Measurements from ENCODE around the gene ZNF446.

Gene ZNF446

GRCh38 chr19:58518256-58519086 is 42.3 kb downstream of the ZNF446 start:
- peak overlapping the region; percentile 3 for H3K9ac ChIP-seq
- H2AFZ ChIP-seq, result peak overlapping the region; percentile 83
- H3K4me2 ChIP-seq (ENCODE audit: low read length), result peak overlapping the region; percentile 75
- H3K27me3 ChIP-seq (ENCODE audit: control insufficient read depth, insufficient read depth, low read length), result no peaks in the 10 kb centered on the region
- H3K79me2 ChIP-seq, result peaks cover 36% of the 10 kb centered on the region
- peak overlapping the region; percentile 92 for H3K27ac ChIP-seq
- TF ChIP-seq, protein P1, sequence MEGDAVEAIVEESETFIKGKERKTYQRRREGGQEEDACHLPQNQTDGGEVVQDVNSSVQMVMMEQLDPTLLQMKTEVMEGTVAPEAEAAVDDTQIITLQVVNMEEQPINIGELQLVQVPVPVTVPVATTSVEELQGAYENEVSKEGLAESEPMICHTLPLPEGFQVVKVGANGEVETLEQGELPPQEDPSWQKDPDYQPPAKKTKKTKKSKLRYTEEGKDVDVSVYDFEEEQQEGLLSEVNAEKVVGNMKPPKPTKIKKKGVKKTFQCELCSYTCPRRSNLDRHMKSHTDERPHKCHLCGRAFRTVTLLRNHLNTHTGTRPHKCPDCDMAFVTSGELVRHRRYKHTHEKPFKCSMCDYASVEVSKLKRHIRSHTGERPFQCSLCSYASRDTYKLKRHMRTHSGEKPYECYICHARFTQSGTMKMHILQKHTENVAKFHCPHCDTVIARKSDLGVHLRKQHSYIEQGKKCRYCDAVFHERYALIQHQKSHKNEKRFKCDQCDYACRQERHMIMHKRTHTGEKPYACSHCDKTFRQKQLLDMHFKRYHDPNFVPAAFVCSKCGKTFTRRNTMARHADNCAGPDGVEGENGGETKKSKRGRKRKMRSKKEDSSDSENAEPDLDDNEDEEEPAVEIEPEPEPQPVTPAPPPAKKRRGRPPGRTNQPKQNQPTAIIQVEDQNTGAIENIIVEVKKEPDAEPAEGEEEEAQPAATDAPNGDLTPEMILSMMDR (IDR thresholded peaks at IDR 0.05), result peak; percentile 59
- H3K4me1 ChIP-seq, result peaks cover 13% of the 10 kb centered on the region
- H3K9me3 ChIP-seq (ENCODE audit: control insufficient read depth, low read length), result no peaks in the 10 kb centered on the region
- no peaks in the 10 kb centered on the region for H3K36me3 ChIP-seq (ENCODE audit: control insufficient read depth, insufficient read depth, low read length)
- H3K4me3 ChIP-seq (ENCODE audit: low read depth, low read length), result peak overlapping the region; percentile 91

DNA sequence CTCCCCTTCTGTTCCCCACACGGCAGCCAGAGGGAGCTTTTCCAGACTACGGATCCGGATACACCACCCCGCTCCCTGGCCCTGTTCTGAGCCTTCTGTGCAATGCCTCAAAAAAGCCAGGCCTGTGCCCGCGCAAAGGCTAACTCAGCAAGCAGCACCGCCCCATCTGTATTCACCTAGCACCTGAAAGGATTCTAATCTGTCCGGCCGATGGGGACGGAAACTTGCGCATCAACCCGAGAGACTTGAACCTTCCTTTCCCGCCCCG is 42.9 kb downstream of the ZNF446 start:
- H3K4me2 ChIP-seq (ENCODE audit: low read length), result peak overlapping the region; percentile 75
- H3K27ac ChIP-seq, result peak overlapping the region; percentile 92

GRCh38 chr19:58519355-58520256 is 43.5 kb downstream of the ZNF446 start, which contains the start of gene ZBTB45:
ZBTB45 (minus strand) TSS chr19:58519810; CDS start chr19:58517673, 2,137 bp downstream.
- TF ChIP-seq, protein P1 (IDR thresholded peaks at IDR 0.05), result peak; percentile 78
- H3K9me3 ChIP-seq (ENCODE audit: control insufficient read depth, low read length), result no peaks in the 10 kb centered on the region
- H3K4me2 ChIP-seq (ENCODE audit: low read length), result peak within 1 kb of the TSS; percentile 75
- H3K27me3 ChIP-seq (ENCODE audit: control insufficient read depth, insufficient read depth, low read length), result no peaks in the 10 kb centered on the region
- H3K27ac ChIP-seq, result peak within 1 kb of the TSS; percentile 92
- H3K4me3 ChIP-seq (ENCODE audit: low read depth, low read length), result peak within 1 kb of the TSS; percentile 91
- peak within 1 kb of the TSS; percentile 83 for H2AFZ ChIP-seq
- peak within 1 kb of the TSS; percentile 95 for H3K9ac ChIP-seq
- no peaks in the 10 kb centered on the region for H3K36me3 ChIP-seq (ENCODE audit: control insufficient read depth, insufficient read depth, low read length)
- H3K4me1 ChIP-seq, result peaks cover 9% of the 10 kb centered on the region
- H3K79me2 ChIP-seq, result peaks cover 32% of the 10 kb centered on the region

More for the DNA sequence above, 42.9 kb downstream of the ZNF446 start:
- Histone ChIP-seq H3K4me1 (peaks cover 13% of the 10 kb centered on the region), H3K9ac (peak overlapping the region; percentile 95), H3K4me3 (ENCODE audit: low read depth, low read length) (peak overlapping the region; percentile 91), H3K27me3 (ENCODE audit: control insufficient read depth, insufficient read depth, low read length) (no peaks in the 10 kb centered on the region), H2AFZ (peak overlapping the region; percentile 83), H3K79me2 (peaks cover 36% of the 10 kb centered on the region), H3K9me3 (ENCODE audit: control insufficient read depth, low read length) (no peaks in the 10 kb centered on the region), H3K36me3 (ENCODE audit: control insufficient read depth, insufficient read depth, low read length) (no peaks in the 10 kb centered on the region)
- TF ChIP-seq, protein P1 (IDR thresholded peaks at IDR 0.05), result no peak

GRCh38 chr19:58520257-58520599 is 44.1 kb downstream of the ZNF446 start:
- Histone ChIP-seq H3K4me2 (ENCODE audit: low read length) (peak overlapping the region; percentile 75), H3K9ac (no peak overlapping the region), H3K27me3 (ENCODE audit: control insufficient read depth, insufficient read depth, low read length) (no peaks in the 10 kb centered on the region), H3K4me3 (ENCODE audit: low read depth, low read length) (peak overlapping the region; percentile 91), H3K36me3 (ENCODE audit: control insufficient read depth, insufficient read depth, low read length) (no peaks in the 10 kb centered on the region), H3K4me1 (peaks cover 8% of the 10 kb centered on the region), H3K79me2 (peaks cover 28% of the 10 kb centered on the region), H3K9me3 (ENCODE audit: control insufficient read depth, low read length) (no peaks in the 10 kb centered on the region), H3K27ac (peak overlapping the region; percentile 92), H2AFZ (peak overlapping the region; percentile 83)
- TF ChIP-seq, protein P1 (IDR thresholded peaks at IDR 0.05), result no peak

Measured in parathyroid adenoma (tissue), 2 donors.